Fibroblast of mammary gland (primary cell): ENCODE data around the gene PARP11.

ENCODE experiments used
- DNase-seq: peaks from one replicate; pipeline ENCODE4 v3.0.0-alpha.2; 2010; ENCODE audit warnings: low read depth
- H3K4me3 ChIP-seq: 2 replicates; pipeline ENCODE4 v1.5.1; 2011; ENCODE audit warnings: low read depth, mild to moderate bottlenecking, low read length, moderate library complexity; ENCODE audit not compliant: control insufficient read depth
- CTCF ChIP-seq: conservative IDR thresholded peaks from 2 replicates; pipeline ENCODE4 v1.5.1; 2011; ENCODE audit warnings: low read depth, low read length, inconsistent platforms; ENCODE audit not compliant: control insufficient read depth, insufficient read depth

PARP11 gene

GRCh38 chr12:3872800-3873636, at the start of gene PARP11:
PARP11 (minus strand) TSS chr12:3873399; CDS start chr12:3873229, 170 bp downstream.
- no peak for TF ChIP-seq CTCF
- DNase-seq: peak; percentile 92
- peak within 1 kb of the TSS; percentile 71 for H3K4me3 ChIP-seq

GRCh38 chr12:3922033-3922432, 48.8 kb upstream of the PARP11 start:
- DNase-seq: no peak
- no peak overlapping the region for H3K4me3 ChIP-seq
- no peak for TF ChIP-seq CTCF

- DNase-seq: no peak
- TF ChIP-seq CTCF: no peak
- H3K4me3 ChIP-seq: no peak overlapping the region
These were observed 48.3 kb upstream of the PARP11 start for GRCh38 chr12:3921526-3921925.

- no peak overlapping the region for H3K4me3 ChIP-seq
- DNase-seq: no peak
- TF ChIP-seq CTCF: no peak
These were observed 47.9 kb upstream of the PARP11 start for GRCh38 chr12:3921151-3921471.

- TF ChIP-seq CTCF: no peak
- DNase-seq: no peak
- H3K4me3 ChIP-seq: no peak overlapping the region
These were observed 47.4 kb upstream of the PARP11 start for GRCh38 chr12:3920351-3921150.

DNA sequence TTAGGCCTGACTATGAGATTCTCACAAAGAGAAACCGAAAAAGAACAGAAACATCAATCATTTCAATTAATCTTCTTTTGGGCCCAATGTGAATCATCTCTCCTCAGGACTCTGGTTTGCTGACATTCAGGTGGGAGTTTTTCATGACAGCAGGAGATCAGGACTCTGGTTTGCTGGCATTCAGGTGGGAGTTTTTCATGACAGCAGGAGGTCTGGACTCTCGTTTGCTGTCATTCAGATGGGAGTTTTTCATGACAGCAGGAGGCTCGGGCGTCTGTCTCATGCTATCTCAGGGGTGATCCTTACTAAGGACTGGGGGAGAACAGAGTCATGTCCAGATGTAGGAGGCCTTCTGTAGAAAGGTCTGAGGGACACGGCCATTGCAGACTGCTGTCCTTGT, 40.1 kb upstream of the PARP11 start:
- TF ChIP-seq CTCF: no peak
- H3K4me3 ChIP-seq: no peak overlapping the region
- DNase-seq: no peak
